ENCODE results near the gene IFT74. TPM values are rescaled to one million over a fixed set of nuclear protein-coding genes. Genes with fewer than 3 reads are reported as not detected.

Gene IFT74
- total and polyA plus RNA-seq, 2 of the 13 experiments (the other 11 are each of a cell fraction or from before 2014, with no cell fraction given) = 4.2 to 12.3 TPM

- TF ChIP-seq STAT6 (CRISPR knock-in tag; IDR thresholded peaks at IDR 0.05; ENCODE audit: borderline replicate concordance) = 0 out of 2 replicates have a peak, but pooled peaks have one; percentile 30
- TF ChIP-seq TIGD3 (CRISPR knock-in tag; IDR thresholded peaks at IDR 0.05; ENCODE audit: borderline replicate concordance) = peak; percentile 64; the same call in 1 of the 2 replicates
- TF ChIP-seq IKZF4 (CRISPR knock-in tag; IDR thresholded peaks at IDR 0.05; ENCODE audit: borderline replicate concordance, low read depth, not compliant biosample characterization) = peak; percentile 45
- TF ChIP-seq KLF13 (CRISPR knock-in tag; IDR thresholded peaks at IDR 0.05) = no peak
- no peak for TF ChIP-seq ZNF446 (CRISPR knock-in tag; IDR thresholded peaks at IDR 0.05)
- TF ChIP-seq NKX3-1 (CRISPR knock-in tag; IDR thresholded peaks at IDR 0.05) = no peak
- TF ChIP-seq PAX8 (CRISPR knock-in tag; IDR thresholded peaks at IDR 0.05; ENCODE audit: borderline replicate concordance) = peak; percentile 87; the same call in 1 of the 2 replicates
- no peak for TF ChIP-seq SP1 (IDR thresholded peaks at IDR 0.05)
- TF ChIP-seq SP1 (CRISPR knock-in tag; IDR thresholded peaks at IDR 0.05) = peak; percentile 50; the same call in 1 of the 2 replicates
- no peak for TF ChIP-seq ZNF136 (CRISPR knock-in tag; IDR thresholded peaks at IDR 0.05; ENCODE audit: low read depth)
- TF ChIP-seq ZFY (CRISPR knock-in tag; IDR thresholded peaks at IDR 0.05) = peak; percentile 97
- TF ChIP-seq IRF2 (CRISPR knock-in tag; IDR thresholded peaks at IDR 0.05) = peak; percentile 57; the same call in 1 of the 2 replicates
- TF ChIP-seq TRAFD1 (CRISPR knock-in tag; IDR thresholded peaks at IDR 0.05; ENCODE audit: borderline replicate concordance) = no peak
- no peak for TF ChIP-seq AHR (CRISPR knock-in tag; IDR thresholded peaks at IDR 0.05)
- peak; percentile 83 for TF ChIP-seq POGZ (CRISPR knock-in tag; IDR thresholded peaks at IDR 0.05)
- no peak for TF ChIP-seq MTF1 (CRISPR knock-in tag; IDR thresholded peaks at IDR 0.05)
- TF ChIP-seq CTCF (CRISPR knock-in tag; IDR thresholded peaks at IDR 0.05) = peak; percentile 59
Observed at GRCh38 chr9:26946753-26947727, 9.2 kb upstream of the IFT74 start, which contains the start of gene PLAA (continued).

Measured in HepG2 (cell line).